Esophagus squamous epithelium (tissue), 5 donors: ENCODE results near the gene GGNBP2. TPM values are rescaled to one million over a fixed set of nuclear protein-coding genes. Genes with fewer than 3 reads are reported as not detected.

Source experiments
- DNase-seq: peaks from one replicate; lab custom pipeline; 2025; lab: John Stamatoyannopoulos, UW
- H3K27ac ChIP-seq, 4 donors: fragments of 200-600 bp; sonication (generic); one replicate each; pipeline ENCODE4 v1.5.1; 2016 to 2019; ENCODE audit warnings: mild to moderate bottlenecking in 1 of 4
- H3K27me3 ChIP-seq, 4 donors: fragments of 200-600 bp; sonication (generic); 1 replicate in 3 of 4; 2 replicates in 1 of 4; pipeline versions ENCODE4 v1.5.1 to v1.6.0; 2017 to 2021; ENCODE audit warnings: antibody characterized with exemption in 1 of 4
- H3K36me3 ChIP-seq, 3 donors: fragments of 200-600 bp; sonication (generic); one replicate each; pipeline ENCODE4 v1.5.1; 2016 to 2019
- H3K4me1 ChIP-seq, 3 donors: fragments of 200-600 bp; sonication (generic); one replicate each; pipeline ENCODE4 v1.5.1; 2017 to 2019
- H3K4me3 ChIP-seq, 4 donors: fragments of 200-600 bp; sonication (generic); 1 replicate in 3 of 4; 2 replicates in 1 of 4; pipeline ENCODE4 v1.5.1; 2016 to 2019; ENCODE audit warnings: mild to moderate bottlenecking in 2 of 4, moderate library complexity in 1 of 4
- H3K9me3 ChIP-seq, 3 donors: fragments of 200-600 bp; sonication (generic); one replicate each; pipeline ENCODE4 v1.5.1; 2016 to 2019
- CTCF ChIP-seq, 6 experiments: fragments of 450-650 bp in 4 of 6; fragments of 200-600 bp in 2 of 6; sonication (generic) in 2 of 6; IDR thresholded peaks; one replicate each; pipeline ENCODE4 v1.5.1; 2016 to 2019; ENCODE audit warnings: antibody characterized with exemption in 6 of 6, mild to moderate bottlenecking in 4 of 6, moderate library complexity in 4 of 6
- POLR2A ChIP-seq, 4 donors: fragments of 450-650 bp; IDR thresholded peaks; one replicate each; pipeline ENCODE4 v1.6.1; 2017; ENCODE audit warnings: antibody characterized with exemption in 4 of 4, mild to moderate bottlenecking in 4 of 4, moderate library complexity in 3 of 4
- WGBS, 2 donors: methylation state at CpG; one replicate each; pipeline ENCODE4 v1.1.5; 2018; 5-methylcytosine and 5-hydroxymethylcytosine counted together
- intact Hi-C: fragments of 100-400 bp; cut with DNase I; formaldehyde crosslinking; loops from one replicate; pipeline ENCODE4 v1.15.0; 2022
- total RNA-seq, 4 donors: library from RNA; depleted of rRNA; stranded (reverse); fragments of >200 nt; gene quantifications; one replicate each; pipeline ENCODE4 v1.1.0, GENCODE V29; 2016
- donor health status: DM: yes; HTN: yes; CAD: no.

GGNBP2 gene
- total RNA-seq, 4 donors from 2014 or later, result 32.8 to 59.3 (median 46.3) TPM

- no peak for TF ChIP-seq CTCF (IDR thresholded peaks at IDR 0.05)
- no peak for TF ChIP-seq POLR2A (IDR thresholded peaks at IDR 0.05)
- no peak overlapping the region for H3K4me3 ChIP-seq
- DNase-seq, result no peak
- no peak overlapping the region for H3K27ac ChIP-seq
- peaks cover 0 to 22% (median 9%) of the 10 kb centered on the region in 3 donors for H3K4me1 ChIP-seq
- 66 to 71% methylated on average over 2 to 6 of the region's 6 CpGs for WGBS, 2 donors
- peaks cover 0 to 22% (median 0%) of the 10 kb centered on the region in 4 donors for H3K27me3 ChIP-seq
- intact Hi-C loops, result no loop called here
- H3K9me3 ChIP-seq, result no peaks in the 10 kb centered on the region
- peaks cover 0 to 9% (median 0%) of the 10 kb centered on the region in 3 donors for H3K36me3 ChIP-seq
These were observed 65.8 kb downstream of the GGNBP2 start for GRCh38 chr17:36610474-36610873.

GRCh38 chr17:36611345-36612072, 66.8 kb downstream of the GGNBP2 start:
- intact Hi-C loops, result no loop called here
- Histone ChIP-seq H3K27ac (peak overlapping the region; percentile 14 to 46 (median 27)), H3K4me3 (no peak overlapping the region), H3K4me1 (peaks cover 0 to 22% (median 9%) of the 10 kb centered on the region in 3 donors), H3K9me3 (no peaks in the 10 kb centered on the region), H3K36me3 (peaks cover 0 to 9% (median 0%) of the 10 kb centered on the region in 3 donors), H3K27me3 (peaks cover 0 to 28% (median 0%) of the 10 kb centered on the region in 4 donors)
- TF ChIP-seq CTCF (IDR thresholded peaks at IDR 0.05) (no peak), POLR2A (IDR thresholded peaks at IDR 0.05) (no peak)
- 59 to 63% methylated on average over 8 to 9 of the region's 9 CpGs for WGBS, 2 donors
- DNase-seq, result no peak

GRCh38 chr17:36612323-36612722, 67.6 kb downstream of the GGNBP2 start:
- Histone ChIP-seq H3K9me3 (no peaks in the 10 kb centered on the region), H3K27me3 (peaks cover 0 to 35% (median 0%) of the 10 kb centered on the region in 4 donors), H3K4me1 (peaks cover 0 to 22% (median 9%) of the 10 kb centered on the region in 3 donors), H3K4me3 (no peak overlapping the region), H3K27ac (peak overlapping the region in 1 of 4 donors; percentile 14), H3K36me3 (peaks cover 0 to 9% (median 0%) of the 10 kb centered on the region in 3 donors)
- DNase-seq, result no peak
- TF ChIP-seq POLR2A (IDR thresholded peaks at IDR 0.05) (no peak), CTCF (IDR thresholded peaks at IDR 0.05) (no peak)
- intact Hi-C loops, result no loop called here
- 75 to 83% methylated on average over 2 to 3 of the region's 3 CpGs for WGBS, 2 donors

GRCh38 chr17:36613155-36613554, 68.4 kb downstream of the GGNBP2 start:
- DNase-seq, result no peak
- TF ChIP-seq POLR2A (IDR thresholded peaks at IDR 0.05), result no peak
- no peak for TF ChIP-seq CTCF (IDR thresholded peaks at IDR 0.05)
- peaks cover 0 to 2% (median 0%) of the 10 kb centered on the region in 3 donors for H3K36me3 ChIP-seq
- H3K4me3 ChIP-seq, result no peak overlapping the region
- H3K4me1 ChIP-seq, result peaks cover 0 to 22% (median 9%) of the 10 kb centered on the region in 3 donors
- intact Hi-C loops, result no loop called here
- no peak overlapping the region for H3K27ac ChIP-seq
- peaks cover 0 to 43% (median 0%) of the 10 kb centered on the region in 4 donors for H3K27me3 ChIP-seq
- H3K9me3 ChIP-seq, result no peaks in the 10 kb centered on the region
- WGBS, 2 donors, result 68% methylated on average over 4 of the region's 4 CpGs

GRCh38 chr17:36614081-36614480, 69.4 kb downstream of the GGNBP2 start:
- no peak for DNase-seq
- no peak overlapping the region for H3K27ac ChIP-seq
- no peaks in the 10 kb centered on the region for H3K36me3 ChIP-seq
- peaks cover 0 to 13% (median 3%) of the 10 kb centered on the region in 3 donors for H3K4me1 ChIP-seq
- intact Hi-C loops, result no loop called here
- H3K27me3 ChIP-seq, result peaks cover 0 to 48% (median 0%) of the 10 kb centered on the region in 4 donors
- TF ChIP-seq POLR2A (IDR thresholded peaks at IDR 0.05) (no peak), CTCF (IDR thresholded peaks at IDR 0.05) (no peak)
- 61 to 75% methylated on average over 6 to 7 of the region's 7 CpGs for WGBS, 2 donors
- no peaks in the 10 kb centered on the region for H3K9me3 ChIP-seq
- H3K4me3 ChIP-seq, result no peak overlapping the region
